Neuronal stem cell (in vitro differentiated cells): ENCODE data around the gene PROX1.
A peak's percentile ranks its signal among the peaks of the same experiment; 100 is the strongest.

Experiments
- DNase-seq: peaks from one replicate; pipeline ENCODE4 v3.0.0-alpha.2; 2013; ENCODE audit warnings: low spot score
- H2AFZ ChIP-seq: one replicate; pipeline ENCODE4 v1.6.1; 2013; ENCODE audit warnings: mild to moderate bottlenecking, low read length, inconsistent platforms
- H2AK5ac ChIP-seq: 2 replicates; pipeline ENCODE4 v1.6.1; 2013; ENCODE audit warnings: low read depth, mild to moderate bottlenecking, inconsistent platforms, low read length, moderate library complexity, mixed read lengths
- H2BK120ac ChIP-seq: 2 replicates; pipeline ENCODE4 v1.6.1; 2013; ENCODE audit warnings: low read depth, mild to moderate bottlenecking, inconsistent platforms, low read length, moderate library complexity, mixed read lengths
- H2BK12ac ChIP-seq: one replicate; pipeline ENCODE4 v1.6.1; 2013; ENCODE audit warnings: low read length, inconsistent platforms
- H2BK15ac ChIP-seq: 2 replicates; pipeline ENCODE4 v1.6.1; 2013; ENCODE audit warnings: mild to moderate bottlenecking, low read length, inconsistent platforms, mixed read lengths
- H2BK5ac ChIP-seq: one replicate; pipeline ENCODE4 v1.6.1; 2013; ENCODE audit warnings: inconsistent platforms, mild to moderate bottlenecking, low read length, moderate library complexity
- H3K14ac ChIP-seq: one replicate; pipeline ENCODE4 v1.6.1; 2013; ENCODE audit warnings: low read length, inconsistent platforms
- H3K18ac ChIP-seq: 2 replicates; pipeline ENCODE4 v1.6.1; 2013; ENCODE audit warnings: low read length, inconsistent platforms
- H3K23ac ChIP-seq: 2 replicates; pipeline ENCODE4 v1.6.1; 2013; ENCODE audit warnings: low read depth, mild to moderate bottlenecking, mixed read lengths, low read length, inconsistent platforms; ENCODE audit not compliant: poor library complexity
- H3K27ac ChIP-seq: replicated peaks from 3 replicates; pipeline ENCODE4 v1.5.1; 2013; ENCODE audit warnings: low read length, inconsistent platforms
- H3K27me3 ChIP-seq, 3 experiments: 2 replicates each; pipeline ENCODE4 v1.6.1; 2013; ENCODE audit warnings: low read length in 3 of 3, mild to moderate bottlenecking in 2 of 3, inconsistent platforms in 1 of 3, low read depth in 1 of 3, mixed read lengths in 1 of 3, moderate library complexity in 1 of 3; ENCODE audit not compliant: control insufficient read depth in 3 of 3, insufficient read depth in 3 of 3
- H3K36me3 ChIP-seq, 2 donors: replicated peaks in 1 of 2; 2 replicates each; pipeline ENCODE4 v1.6.1; 2013; ENCODE audit warnings: low read length in 2 of 2; ENCODE audit not compliant: control insufficient read depth in 2 of 2, insufficient read depth in 2 of 2
- H3K4ac ChIP-seq: 2 replicates; pipeline ENCODE4 v1.6.1; 2013; ENCODE audit warnings: inconsistent platforms, mild to moderate bottlenecking, low read length, moderate library complexity
- H3K4me1 ChIP-seq, 2 donors: 1 replicate in 1 of 2; 2 replicates in 1 of 2; pipeline ENCODE4 v1.6.1; 2013; ENCODE audit warnings: low read length in 2 of 2, low read depth in 1 of 2; ENCODE audit not compliant: control insufficient read depth in 2 of 2, insufficient read depth in 1 of 2
- H3K4me2 ChIP-seq: one replicate; pipeline ENCODE4 v1.6.1; 2013; ENCODE audit warnings: mild to moderate bottlenecking, low read length, inconsistent platforms; ENCODE audit not compliant: insufficient read depth, poor library complexity, severe bottlenecking
- H3K4me3 ChIP-seq, 2 donors: 2 replicates each; pipeline ENCODE4 v1.5.1; 2013; ENCODE audit warnings: low read length in 2 of 2, mild to moderate bottlenecking in 2 of 2, inconsistent platforms in 1 of 2, moderate library complexity in 1 of 2
- H3K79me1 ChIP-seq: one replicate; pipeline ENCODE4 v1.6.1; 2013; ENCODE audit warnings: low read depth, mild to moderate bottlenecking, inconsistent platforms, low read length, moderate library complexity
- H3K9ac ChIP-seq: one replicate; pipeline ENCODE4 v1.6.1; 2013; ENCODE audit warnings: mild to moderate bottlenecking, low read depth, low read length, inconsistent platforms; ENCODE audit not compliant: poor library complexity
- H3K9me3 ChIP-seq, 2 donors: replicated peaks in 1 of 2; 2 replicates each; pipeline versions ENCODE3 to v1.6.1; 2013; ENCODE audit warnings: low read length in 2 of 2, mild to moderate bottlenecking in 2 of 2, inconsistent platforms in 1 of 2, low read depth in 1 of 2, mixed read lengths in 1 of 2, moderate library complexity in 1 of 2; ENCODE audit not compliant: control insufficient read depth in 2 of 2, insufficient read depth in 1 of 2
- H4K8ac ChIP-seq: one replicate; pipeline ENCODE4 v1.6.1; 2013; ENCODE audit warnings: low read depth, mild to moderate bottlenecking, inconsistent platforms, low read length, moderate library complexity
- H4K91ac ChIP-seq: one replicate; pipeline ENCODE4 v1.6.1; 2013; ENCODE audit warnings: low read length, low read depth, mild to moderate bottlenecking, inconsistent platforms; ENCODE audit not compliant: poor library complexity
- WGBS, 2 donors: extraction: QIAGEN DNeasy Blood & Tissue Kit; methylation state at CpG; one replicate each; pipeline ENCODE4 v1.1.7; 2013; ENCODE audit warnings: missing lambda C conversion rate in 2 of 2, mixed read lengths in 1 of 2; ENCODE audit not compliant: insufficient read length in 2 of 2, insufficient replicate concordance in 1 of 2; ENCODE audit errors: extremely low coverage in 2 of 2; 5-methylcytosine and 5-hydroxymethylcytosine counted together

Gene PROX1

GRCh38 chr1:214028095-214028494 lies 40.3 kb downstream of the PROX1 start:
- Histone ChIP-seq H3K4me1 (peaks cover 27 to 47% of the 10 kb centered on the region in 2 donors), H3K4me2 (no peak overlapping the region), H3K79me1 (no peaks in the 10 kb centered on the region), H2BK5ac (no peak overlapping the region), H3K23ac (no peak overlapping the region), H2BK120ac (no peak overlapping the region), H3K4ac (no peak overlapping the region), H3K27me3 (no peaks in the 10 kb centered on the region), H3K36me3 (peaks cover 0 to 4% of the 10 kb centered on the region in 2 donors), H3K27ac (no peak overlapping the region), H3K9ac (no peak overlapping the region), H2BK15ac (no peak overlapping the region), H3K9me3 (no peaks in the 10 kb centered on the region), H2AFZ (no peak overlapping the region), H2BK12ac (no peak overlapping the region), H4K91ac (no peak overlapping the region), H3K4me3 (no peak overlapping the region), H4K8ac (no peak overlapping the region), H3K14ac (no peak overlapping the region), H2AK5ac (no peak overlapping the region), H3K18ac (no peak overlapping the region)
- DNase-seq = no peak
- WGBS, 2 donors = no CpG with 5 or more reads among the region's 5 CpGs

DNA sequence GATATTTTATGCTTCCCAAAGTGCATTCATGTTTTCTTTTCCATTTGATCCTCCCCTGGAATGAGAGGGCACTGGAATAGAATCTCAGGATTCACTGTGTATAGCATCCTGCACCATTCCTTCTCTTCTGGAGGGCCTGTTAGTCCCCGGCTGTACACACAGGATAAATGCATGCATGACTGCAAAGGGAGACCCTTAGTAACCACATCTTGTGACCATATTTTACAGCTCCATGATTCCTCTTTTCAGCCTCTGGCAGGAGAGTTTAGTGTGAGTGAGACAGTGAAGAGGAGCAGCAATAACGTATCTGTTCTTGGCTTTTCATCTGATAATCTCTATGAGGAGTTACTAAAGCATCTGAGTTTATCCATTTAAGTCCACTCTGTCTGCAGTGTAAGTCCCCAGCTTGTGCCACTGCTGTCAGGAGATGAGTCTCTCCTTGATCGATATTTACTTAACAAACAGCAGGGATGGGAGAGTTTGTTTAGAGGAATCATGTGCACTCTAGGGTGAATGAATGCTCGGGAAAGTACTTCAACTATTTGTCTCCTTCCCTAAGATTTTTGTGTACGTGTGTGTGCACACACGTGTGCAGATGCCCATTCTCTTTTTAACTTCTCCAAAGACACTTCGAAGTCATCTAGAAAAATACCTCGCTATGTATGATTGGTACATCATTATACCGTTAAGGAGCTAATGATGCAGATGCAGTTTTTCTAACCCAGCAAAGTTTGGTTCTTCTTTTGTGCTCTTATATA lies 41.1 kb downstream of the PROX1 start:
- no CpG with 5 or more reads among the region's 9 CpGs for WGBS, 2 donors
- Histone ChIP-seq H2BK15ac (no peak overlapping the region), H2BK120ac (no peak overlapping the region), H3K79me1 (no peaks in the 10 kb centered on the region), H3K27me3 (no peaks in the 10 kb centered on the region), H3K36me3 (peaks cover 0 to 4% of the 10 kb centered on the region in 2 donors), H3K4me1 (peaks cover 27 to 47% of the 10 kb centered on the region in 2 donors), H2BK5ac (no peak overlapping the region), H2AK5ac (no peak overlapping the region), H3K27ac (no peak overlapping the region), H3K4me3 (no peak overlapping the region), H2AFZ (no peak overlapping the region), H3K4ac (no peak overlapping the region), H3K23ac (no peak overlapping the region), H3K9me3 (no peaks in the 10 kb centered on the region), H2BK12ac (no peak overlapping the region), H3K14ac (no peak overlapping the region), H3K9ac (no peak overlapping the region), H3K18ac (no peak overlapping the region), H4K91ac (no peak overlapping the region), H4K8ac (no peak overlapping the region), H3K4me2 (no peak overlapping the region)
- no peak for DNase-seq

DNA sequence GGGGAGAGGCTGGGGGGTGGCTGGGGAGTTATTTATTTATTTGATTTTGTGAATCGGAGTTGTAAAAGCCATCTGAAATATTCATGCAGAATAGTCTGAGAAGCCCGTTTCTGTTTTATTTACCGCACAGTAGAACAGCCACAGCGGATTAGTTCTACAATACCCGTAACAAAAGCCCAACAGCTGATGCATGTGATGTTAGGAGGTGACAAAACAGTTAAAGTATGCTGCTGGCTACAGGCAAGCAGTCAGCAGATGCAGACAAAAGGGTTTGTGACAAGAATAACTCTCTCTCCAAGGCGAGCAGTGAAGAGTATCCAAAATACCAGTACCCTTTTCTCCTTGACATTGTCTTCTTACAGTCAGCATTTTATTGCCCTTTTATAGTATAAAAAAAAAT lies 42.0 kb downstream of the PROX1 start:
- H3K9me3 ChIP-seq = no peaks in the 10 kb centered on the region
- no peak overlapping the region for H2AFZ ChIP-seq
- H3K23ac ChIP-seq = no peak overlapping the region
- H2BK5ac ChIP-seq = no peak overlapping the region
- no peaks in the 10 kb centered on the region for H3K79me1 ChIP-seq
- no peaks in the 10 kb centered on the region for H3K36me3 ChIP-seq
- H3K4ac ChIP-seq = no peak overlapping the region
- peak overlapping the region; percentile 74 for H3K27ac ChIP-seq
- no peaks in the 10 kb centered on the region for H3K27me3 ChIP-seq
- H4K91ac ChIP-seq = no peak overlapping the region
- DNase-seq = peak; percentile 51
- no CpG with 5 or more reads among the region's 6 CpGs for WGBS, 2 donors
- peaks cover 27 to 47% of the 10 kb centered on the region in 2 donors for H3K4me1 ChIP-seq
- H3K18ac ChIP-seq = no peak overlapping the region
- H4K8ac ChIP-seq = no peak overlapping the region
- H3K4me3 ChIP-seq = no peak overlapping the region
- H2BK12ac ChIP-seq = no peak overlapping the region
- H3K14ac ChIP-seq = no peak overlapping the region
- H2AK5ac ChIP-seq = no peak overlapping the region
- no peak overlapping the region for H2BK120ac ChIP-seq
- H2BK15ac ChIP-seq = no peak overlapping the region
- H3K9ac ChIP-seq = no peak overlapping the region
- no peak overlapping the region for H3K4me2 ChIP-seq

- Histone ChIP-seq H3K4me1 (peaks cover 27 to 56% of the 10 kb centered on the region in 2 donors), H4K8ac (no peak overlapping the region), H3K4me3 (no peak overlapping the region), H2BK15ac (no peak overlapping the region), H3K14ac (no peak overlapping the region), H3K4ac (no peak overlapping the region), H2BK120ac (no peak overlapping the region), H3K4me2 (no peak overlapping the region), H2BK12ac (no peak overlapping the region), H3K9me3 (no peaks in the 10 kb centered on the region), H3K18ac (no peak overlapping the region), H2BK5ac (no peak overlapping the region), H2AFZ (no peak overlapping the region), H3K27me3 (no peaks in the 10 kb centered on the region), H3K36me3 (peaks cover 0 to 5% of the 10 kb centered on the region in 2 donors), H3K9ac (no peak overlapping the region), H2AK5ac (no peak overlapping the region), H3K23ac (no peak overlapping the region), H4K91ac (no peak overlapping the region), H3K27ac (peak overlapping the region; percentile 74), H3K79me1 (no peaks in the 10 kb centered on the region)
- DNase-seq = peak; percentile 57
- no CpG with 5 or more reads among the region's 5 CpGs for WGBS, 2 donors
Observed at GRCh38 chr1:214031267-214031650, 43.5 kb downstream of the PROX1 start.
